Measurements from ENCODE around the gene NAALADL2.

NAALADL2 gene

GRCh38 chr3:174859114-174859735 is at the start of gene NAALADL2:
Gene NAALADL2 (plus strand): TSS chr3:174859334.
- peak within 1 kb of the TSS; percentile 83; the same call in 1 of the 2 replicates for H3K27ac ChIP-seq
- TF ChIP-seq CTCF (conservative IDR thresholded peaks at IDR 0.05) (no peak), ZFX (IDR thresholded peaks at IDR 0.05) (no peak)

- H3K27ac ChIP-seq, result no peak overlapping the region
- TF ChIP-seq ZFX (IDR thresholded peaks at IDR 0.05) (no peak), CTCF (conservative IDR thresholded peaks at IDR 0.05) (no peak)
Observed at GRCh38 chr3:174810254-174810653, 48.9 kb upstream of the NAALADL2 start.

GRCh38 chr3:174812172-174812862 is 46.8 kb upstream of the NAALADL2 start:
- TF ChIP-seq ZFX (IDR thresholded peaks at IDR 0.05), result no peak
- TF ChIP-seq CTCF (conservative IDR thresholded peaks at IDR 0.05), result no peak
- H3K27ac ChIP-seq, result no peak overlapping the region

GRCh38 chr3:174815750-174816149 is 43.4 kb upstream of the NAALADL2 start:
- TF ChIP-seq CTCF (conservative IDR thresholded peaks at IDR 0.05), result no peak
- no peak for TF ChIP-seq ZFX (IDR thresholded peaks at IDR 0.05)
- no peak overlapping the region for H3K27ac ChIP-seq

GRCh38 chr3:174820885-174821284 is 38.2 kb upstream of the NAALADL2 start:
- no peak overlapping the region for H3K27ac ChIP-seq
- TF ChIP-seq CTCF (conservative IDR thresholded peaks at IDR 0.05) (no peak), ZFX (IDR thresholded peaks at IDR 0.05) (no peak)

- TF ChIP-seq CTCF (conservative IDR thresholded peaks at IDR 0.05), result no peak; the same call in 1 of the 2 replicates
- H3K27ac ChIP-seq, result no peak overlapping the region
Observed at GRCh38 chr3:174821477-174821876, 37.7 kb upstream of the NAALADL2 start.

- no peak overlapping the region; the same call in 1 of the 2 replicates for H3K27ac ChIP-seq
- TF ChIP-seq CTCF (conservative IDR thresholded peaks at IDR 0.05), result no peak
- TF ChIP-seq ZFX (IDR thresholded peaks at IDR 0.05), result no peak
Observed at GRCh38 chr3:174822320-174822719, 36.8 kb upstream of the NAALADL2 start.
